H1 (cell line): ENCODE measurements around the gene SPON2. TPM values are rescaled to one million over a fixed set of nuclear protein-coding genes. Genes with fewer than 3 reads are reported as not detected.

Source experiments
- CTCF ChIA-PET: fragments of 300-600 bp; sonication (Branson Sonifier 250); formaldehyde crosslinking; loops from one replicate; lab custom pipeline; 2021; ENCODE audit not compliant: partially characterized antibody; lab: Charles Lee
- POLR2A ChIA-PET: fragments of 300-600 bp; sonication (Branson Sonifier 250); formaldehyde crosslinking; loops from one replicate; lab custom pipeline; 2021; ENCODE audit warnings: inconsistent platforms; ENCODE audit not compliant: partially characterized antibody; lab: Charles Lee
- DNase-seq, 2 experiments: peaks; one replicate each; pipeline versions ENCODE4 v3.0.0 to v3.0.0-alpha.2; 2010 to 2022; ENCODE audit warnings: low spot score in 2 of 2, low read depth in 1 of 2, mixed read lengths in 1 of 2
- FAIRE-seq: peaks from 2 replicates; lab custom pipeline; 2011; peaks lifted over from hg19 to GRCh38; lab: Jason Lieb, UNC
- H2AFZ ChIP-seq: 2 replicates; pipeline ENCODE4 v1.8.1; 2012; ENCODE audit warnings: low read length, inconsistent platforms
- H2AK5ac ChIP-seq: 2 replicates; pipeline ENCODE4 v1.6.1; 2013; ENCODE audit warnings: low read depth, low read length
- H2BK120ac ChIP-seq: replicated peaks from 2 replicates; pipeline ENCODE3; 2013; ENCODE audit warnings: low read depth, low read length, inconsistent platforms
- H2BK12ac ChIP-seq: 2 replicates; pipeline ENCODE4 v1.6.1; 2013; ENCODE audit warnings: low read depth, low read length
- H2BK15ac ChIP-seq: 2 replicates; pipeline ENCODE4 v1.6.1; 2013; ENCODE audit warnings: low read length
- H2BK20ac ChIP-seq: 2 replicates; pipeline ENCODE4 v1.6.1; 2013; ENCODE audit warnings: low read length
- H2BK5ac ChIP-seq: 2 replicates; pipeline ENCODE4 v1.6.1; 2013; ENCODE audit warnings: low read depth, low read length
- H3K14ac ChIP-seq: 2 replicates; pipeline ENCODE4 v1.6.1; 2013; ENCODE audit warnings: inconsistent platforms; ENCODE audit not compliant: insufficient read length
- H3K18ac ChIP-seq: 2 replicates; pipeline ENCODE4 v1.6.1; 2013; ENCODE audit warnings: low read length; ENCODE audit errors: extremely low read depth
- H3K23ac ChIP-seq: 2 replicates; pipeline ENCODE4 v1.6.1; 2013; ENCODE audit warnings: inconsistent platforms; ENCODE audit not compliant: insufficient read length
- H3K23me2 ChIP-seq: 2 replicates; pipeline ENCODE4 v1.6.1; 2013; ENCODE audit warnings: low read depth, low read length
- H3K27ac ChIP-seq: 2 replicates; pipeline ENCODE4 v1.6.1; 2011; ENCODE audit warnings: low read depth, low read length, inconsistent platforms
- H3K27me3 ChIP-seq, 4 experiments: replicated peaks in 1 of 4; 1 replicate in 1 of 4; 2 replicates in 3 of 4; pipeline versions ENCODE4 v1.6.1 to v1.8.1; 2011 to 2013; ENCODE audit warnings: low read length in 3 of 4, mild to moderate bottlenecking in 3 of 4, inconsistent platforms in 2 of 4, mixed read lengths in 2 of 4, moderate library complexity in 1 of 4; ENCODE audit not compliant: control insufficient read depth in 3 of 4, insufficient read depth in 3 of 4; ENCODE audit errors: extremely low read depth in 1 of 4
- H3K36me3 ChIP-seq, 4 experiments: 2 replicates each; pipeline versions ENCODE4 v1.6.1 to v1.8.1; 2011 to 2013; ENCODE audit warnings: mild to moderate bottlenecking in 4 of 4, low read length in 3 of 4, moderate library complexity in 2 of 4, control low read depth in 1 of 4, inconsistent platforms in 1 of 4; ENCODE audit not compliant: insufficient read depth in 4 of 4, control insufficient read depth in 2 of 4
- H3K4ac ChIP-seq: replicated peaks from 2 replicates; pipeline ENCODE3; 2013; ENCODE audit warnings: low read length, low read depth, mixed read lengths, inconsistent platforms; ENCODE audit not compliant: insufficient read length
- H3K4me1 ChIP-seq, 4 experiments: replicated peaks in 1 of 4; 1 replicate in 1 of 4; 2 replicates in 3 of 4; pipeline versions ENCODE4 v1.6.1 to v1.8.1; 2011 to 2013; ENCODE audit warnings: low read length in 3 of 4, inconsistent platforms in 2 of 4, mixed read lengths in 1 of 4; ENCODE audit not compliant: insufficient read depth in 4 of 4, control insufficient read depth in 3 of 4
- H3K4me2 ChIP-seq, 2 experiments: 2 replicates each; pipeline versions ENCODE4 v1.6.1 to v1.8.1; 2011 to 2013; ENCODE audit warnings: low read depth in 2 of 2, low read length in 2 of 2, control low read depth in 1 of 2, inconsistent platforms in 1 of 2, mild to moderate bottlenecking in 1 of 2; ENCODE audit not compliant: insufficient read depth in 1 of 2
- H3K4me3 ChIP-seq, 4 experiments: fragments of 200-600, 300-600 bp in 1 of 4; sonication (generic), shearing (Covaris generic), sonication (Bioruptor Twin) in 1 of 4; 2 replicates each; pipeline versions ENCODE4 v1.5.1 to v1.8.1; 2011 to 2016; ENCODE audit warnings: low read length in 4 of 4, low read depth in 3 of 4, control low read depth in 2 of 4, inconsistent platforms in 2 of 4, mild to moderate bottlenecking in 2 of 4, mixed read lengths in 1 of 4, moderate library complexity in 1 of 4; ENCODE audit not compliant: insufficient read depth in 2 of 4; ENCODE audit errors: extremely low read depth in 1 of 4
- H3K56ac ChIP-seq: replicated peaks from 2 replicates; pipeline ENCODE3; 2013; ENCODE audit warnings: low read depth, mild to moderate bottlenecking, mixed read lengths, low read length, inconsistent platforms; ENCODE audit not compliant: insufficient read length
- H3K79me1 ChIP-seq: 2 replicates; pipeline ENCODE4 v1.6.1; 2013; ENCODE audit warnings: low read depth, low read length, control low read depth
- H3K79me2 ChIP-seq, 2 experiments: 2 replicates each; pipeline versions ENCODE4 v1.6.1 to v1.8.1; 2012 to 2013; ENCODE audit warnings: low read length in 2 of 2, mild to moderate bottlenecking in 2 of 2, inconsistent platforms in 1 of 2; ENCODE audit not compliant: insufficient read depth in 2 of 2, control insufficient read depth in 1 of 2
- H3K9ac ChIP-seq, 4 experiments: replicated peaks in 1 of 4; 1 replicate in 1 of 4; 2 replicates in 3 of 4; pipeline versions ENCODE4 v1.6.1 to v1.8.1; 2011 to 2013; ENCODE audit warnings: low read depth in 3 of 4, low read length in 3 of 4, control low read depth in 2 of 4, mild to moderate bottlenecking in 2 of 4, moderate library complexity in 2 of 4, inconsistent platforms in 1 of 4; ENCODE audit errors: extremely low read depth in 1 of 4
- H3K9me3 ChIP-seq, 2 experiments: 2 replicates each; pipeline versions ENCODE4 v1.6.1 to v1.8.1; 2012 to 2013; ENCODE audit warnings: mild to moderate bottlenecking in 2 of 2, moderate library complexity in 2 of 2, control low read depth in 1 of 2, inconsistent platforms in 1 of 2, low read depth in 1 of 2, low read length in 1 of 2, mixed read lengths in 1 of 2; ENCODE audit not compliant: insufficient read depth in 2 of 2
- H4K20me1 ChIP-seq, 2 experiments: replicated peaks in 1 of 2; 2 replicates each; pipeline versions ENCODE3 to v1.8.1; 2011 to 2013; ENCODE audit warnings: inconsistent platforms in 2 of 2, low read length in 2 of 2, mild to moderate bottlenecking in 1 of 2; ENCODE audit not compliant: insufficient read depth in 2 of 2, control insufficient read depth in 1 of 2
- H4K5ac ChIP-seq: 2 replicates; pipeline ENCODE4 v1.6.1; 2013; ENCODE audit warnings: low read length, low read depth, mixed read lengths, inconsistent platforms; ENCODE audit not compliant: insufficient read length
- H4K8ac ChIP-seq: 2 replicates; pipeline ENCODE4 v1.8.0; 2013; ENCODE audit warnings: mild to moderate bottlenecking, moderate library complexity, low read length, inconsistent platforms; ENCODE audit not compliant: insufficient read depth; ENCODE audit errors: extremely low read depth
- H4K91ac ChIP-seq: replicated peaks from 2 replicates; pipeline ENCODE3; 2013; ENCODE audit warnings: low read length, mixed read lengths, inconsistent platforms; ENCODE audit not compliant: insufficient read length
- CHD2 ChIP-seq: IDR thresholded peaks from 2 replicates; pipeline ENCODE4 v1.6.1; 2012; ENCODE audit warnings: low read length, improper control_type of control experiment
- CREB1 ChIP-seq: IDR thresholded peaks from 2 replicates; pipeline ENCODE4 v1.6.1; 2012; ENCODE audit warnings: inconsistent platforms
- EP300 ChIP-seq, 2 experiments: IDR thresholded peaks; 1 replicate in 1 of 2; 2 replicates in 1 of 2; pipeline ENCODE4 v1.6.1; 2011 to 2012; ENCODE audit warnings: low read depth in 2 of 2, low read length in 2 of 2, mild to moderate bottlenecking in 2 of 2, borderline replicate concordance in 1 of 2, inconsistent platforms in 1 of 2, moderate library complexity in 1 of 2
- EZH2 ChIP-seq: fragments of 200-600 bp; sonication (generic); IDR thresholded peaks from 2 replicates; pipeline ENCODE4 v1.7.1; 2012; ENCODE audit warnings: low read depth, mild to moderate bottlenecking, moderate library complexity, low read length, inconsistent platforms; ENCODE audit not compliant: severe bottlenecking
- GTF2F1 ChIP-seq: IDR thresholded peaks from 2 replicates; pipeline ENCODE4 v1.6.1; 2012; ENCODE audit warnings: low read depth, low read length, improper control_type of control experiment, borderline replicate concordance
- POLR2A ChIP-seq, 2 experiments: IDR thresholded peaks; 1 replicate in 1 of 2; 2 replicates in 1 of 2; pipeline ENCODE4 v1.6.1; 2011; ENCODE audit warnings: low read depth in 2 of 2, low read length in 2 of 2, mild to moderate bottlenecking in 2 of 2; ENCODE audit errors: control extremely low read depth in 1 of 2
- RFX5 ChIP-seq: IDR thresholded peaks from 2 replicates; pipeline ENCODE4 v1.6.1; 2011; ENCODE audit warnings: low read depth, low read length, improper control_type of control experiment, borderline replicate concordance
- SAP30 ChIP-seq: fragments of 300-600 bp; sonication (generic); IDR thresholded peaks from 2 replicates; pipeline ENCODE4 v1.7.1; 2012; ENCODE audit warnings: low read length, moderate library complexity, mild to moderate bottlenecking, inconsistent platforms; ENCODE audit not compliant: insufficient read depth, insufficient replicate concordance
- SP1 ChIP-seq: IDR thresholded peaks from 2 replicates; pipeline ENCODE4 v1.6.1; 2011; ENCODE audit warnings: low read depth, low read length
- SRF ChIP-seq: IDR thresholded peaks from 2 replicates; pipeline ENCODE4 v1.6.1; 2011; ENCODE audit warnings: mild to moderate bottlenecking, low read depth, low read length, moderate library complexity
- TBP ChIP-seq: IDR thresholded peaks from 2 replicates; pipeline ENCODE4 v1.6.1; 2011; ENCODE audit warnings: low read depth, low read length, improper control_type of control experiment
- WGBS, 2 experiments: shearing (Covaris generic) in 1 of 2; methylation state at CpG; one replicate each; pipeline versions ENCODE4 v1.1.6 to v1.1.7; 2013 to 2015; ENCODE audit warnings: low lambda C conversion rate in 2 of 2, mixed read lengths in 2 of 2, inconsistent platforms in 1 of 2, low coverage in 1 of 2, missing lambda C conversion rate in 1 of 2; ENCODE audit not compliant: insufficient replicate concordance in 2 of 2, insufficient coverage in 1 of 2, insufficient read length in 1 of 2; ENCODE audit errors: extremely low coverage in 1 of 2, missing lambda C conversion rate in 1 of 2; 5-methylcytosine and 5-hydroxymethylcytosine counted together
- polyA plus RNA-seq, 7 experiments: library from polyadenylated mRNA; depleted of rRNA in 3 of 7; stranded (reverse) in 5 of 7; unstranded in 2 of 7; fragments of >200 nt in 5 of 7; fragments of 200-250 nt in 2 of 7; gene quantifications; 1 replicate in 5 of 7; 2 replicates in 1 of 7; 4 replicates in 1 of 7; pipeline versions ENCODE4 v1.2.1 to v1.2.3, GENCODE V29; 2011 to 2013; ENCODE audit warnings: missing spikeins in 2 of 7, mixed read lengths in 2 of 7
- total RNA-seq: library from RNA; stranded (reverse); fragmentation: NEBNext Ultra II Directional; extraction: Animal tissue kit (Norgen Biotek cat#: 25700); gene quantifications from 2 replicates; pipeline ENCODE4 v1.2.1, GENCODE V29; 2021

SPON2 gene
- total and polyA plus RNA-seq, 2 of the 8 experiments (the other 6 are each of a cell fraction or from before 2014, with no cell fraction given), result 2.8 to 3.2 TPM

DNA sequence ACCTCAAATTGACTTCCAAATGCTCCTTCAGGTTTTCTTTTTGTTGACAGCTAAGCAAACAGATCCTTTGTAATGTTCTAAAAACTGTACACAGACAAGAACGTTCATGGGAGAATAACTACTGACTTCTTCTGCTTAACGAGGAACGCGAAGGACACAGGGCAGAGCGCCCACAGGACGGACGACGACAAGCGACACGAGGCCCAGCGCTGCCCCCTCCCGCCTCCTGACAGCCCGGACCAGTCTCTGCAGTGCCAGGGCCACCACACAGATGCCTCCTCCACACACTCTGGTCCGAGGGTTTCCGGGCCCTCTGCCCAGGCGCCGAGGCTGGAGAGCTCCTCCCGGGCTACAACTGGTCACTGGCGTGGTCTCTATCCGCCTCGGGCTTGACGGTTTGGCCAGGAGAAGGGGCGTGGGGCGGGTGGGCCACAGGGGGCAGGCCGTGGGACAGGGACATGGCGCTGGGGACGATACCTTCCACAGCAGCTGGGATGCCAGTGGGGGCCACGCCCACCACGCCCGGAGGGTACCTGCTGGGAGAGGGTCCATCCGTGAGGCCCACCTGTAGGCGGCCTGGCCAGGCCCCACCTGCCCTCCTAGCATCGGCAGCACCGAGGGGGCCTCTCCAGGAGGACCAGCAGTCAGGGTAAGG, 39.6 kb upstream of the SPON2 start:
- no peak overlapping the region for H3K4ac ChIP-seq
- no peak overlapping the region for H3K27ac ChIP-seq
- 94% methylated on average over 30 of the region's 34 CpGs; no CpG with 5 or more reads in 1 of the 2 experiments for WGBS, 2 experiments
- H3K79me2 ChIP-seq, result no peaks in the 10 kb centered on the region
- H4K20me1 ChIP-seq, result peaks cover 5 to 14% of the 10 kb centered on the region in 2 experiments
- H3K23ac ChIP-seq, result no peak overlapping the region
- H2BK20ac ChIP-seq, result no peak overlapping the region
- H3K14ac ChIP-seq, result no peak overlapping the region
- H3K4me3 ChIP-seq, result no peak overlapping the region
- no peak overlapping the region for H2AFZ ChIP-seq
- no peak overlapping the region for H2BK12ac ChIP-seq
- no peak overlapping the region for H3K9ac ChIP-seq
- H3K36me3 ChIP-seq, result peaks cover 5 to 43% (median 15%) of the 10 kb centered on the region in 4 experiments; a peak in 6 of 8 replicates
- CTCF ChIA-PET, result no interaction called here
- no peak overlapping the region for H3K56ac ChIP-seq
- H3K4me1 ChIP-seq, result no peaks in the 10 kb centered on the region
- POLR2A ChIA-PET, result no interaction called here
- H4K5ac ChIP-seq, result no peak overlapping the region
- no peak for FAIRE-seq
- H3K4me2 ChIP-seq, result no peak overlapping the region
- H3K23me2 ChIP-seq, result no peaks in the 10 kb centered on the region
- no peaks in the 10 kb centered on the region for H3K9me3 ChIP-seq
- TF ChIP-seq GTF2F1, result no peak
- TF ChIP-seq CREB1, result no peak
- TF ChIP-seq SAP30, result no peak
- no peak for TF ChIP-seq CHD2
- TF ChIP-seq POLR2A (IDR thresholded peaks at IDR 0.05; ENCODE audit: control extremely low read depth in 1 of 2, low read depth in 2 of 2, low read length in 2 of 2), result no peak
- TF ChIP-seq SP1, result no peak
- TF ChIP-seq EZH2, result no peak
- TF ChIP-seq RFX5, result no peak
- TF ChIP-seq SRF, result no peak
- TF ChIP-seq EP300 (IDR thresholded peaks at IDR 0.05; ENCODE audit: borderline replicate concordance in 1 of 2, low read depth in 2 of 2, low read length in 2 of 2), result no peak
- TF ChIP-seq TBP, result no peak
- no peak overlapping the region for H3K18ac ChIP-seq
- no peak overlapping the region for H2BK5ac ChIP-seq
- H4K91ac ChIP-seq, result no peak overlapping the region
- no peak for DNase-seq
- peaks cover 2% of the 10 kb centered on the region; the same call in 1 of the 2 replicates for H3K79me1 ChIP-seq
- H3K27me3 ChIP-seq, result no peaks in the 10 kb centered on the region
- no peak overlapping the region for H2AK5ac ChIP-seq
- H2BK120ac ChIP-seq, result no peak overlapping the region
- peak overlapping the region; percentile 22 for H4K8ac ChIP-seq
- H2BK15ac ChIP-seq, result no peak overlapping the region
